GM12878 (cell line): ENCODE data around the gene CRHR2. TPM values are rescaled to one million over a fixed set of nuclear protein-coding genes. Genes with fewer than 3 reads are reported as not detected.

Experiments used
- ATAC-seq: fragments of 200-7000 bp; cut with Tn5 transposase; 3 replicates; pipeline ENCODE4 v1.9.1; 2020; ENCODE audit warnings: mild to moderate bottlenecking, moderate library complexity
- BruUV-seq: library from RNA; stranded (reverse); fragments of 400-500 nt; replicated peaks from 2 replicates; lab custom pipeline; 2021; lab: Mats Ljungman, UMichigan
- CTCF ChIA-PET: fragments of 300-600 bp; sonication (Branson Sonifier 250); formaldehyde crosslinking; extraction: SDS; loops from one replicate; lab custom pipeline; 2021; ENCODE audit warnings: inconsistent platforms; lab: Yijun Ruan, JAX
- POLR2A ChIA-PET: fragments of 350-600 bp; formaldehyde crosslinking; extraction: SDS; loops from one replicate; lab custom pipeline; 2021; ENCODE audit warnings: inconsistent platforms; lab: Charles Lee
- RAD21 ChIA-PET: fragments of 300-600 bp; sonication (Branson Sonifier 250); formaldehyde crosslinking; loops from one replicate; lab custom pipeline; 2023; ENCODE audit warnings: antibody characterized with exemption; ENCODE audit not compliant: unreplicated experiment; lab: Charles Lee
- SMC1A ChIA-PET: fragments of 300-600 bp; sonication (Branson Sonifier 250); formaldehyde crosslinking; loops from one replicate; lab custom pipeline; 2023; ENCODE audit not compliant: unreplicated experiment, uncharacterized antibody; lab: Charles Lee
- DNase-seq: peaks from one replicate; pipeline ENCODE4 v3.0.0-alpha.2; 2011; ENCODE audit warnings: low read depth, low spot score
- FAIRE-seq: peaks from 3 replicates; lab custom pipeline; 2011; peaks lifted over from hg19 to GRCh38; lab: Jason Lieb, UNC
- H2AFZ ChIP-seq: 2 replicates; pipeline ENCODE4 v1.6.0; 2011; ENCODE audit warnings: low read depth, low read length, control low read depth; ENCODE audit not compliant: control insufficient read depth
- H3K27ac ChIP-seq: 2 replicates; pipeline ENCODE4 v1.5.1; 2011; ENCODE audit warnings: control low read depth; ENCODE audit not compliant: control insufficient read depth, insufficient read depth
- H3K27me3 ChIP-seq, 2 experiments: replicated peaks in 1 of 2; 2 replicates each; pipeline versions ENCODE4 v1.6.0 to v1.6.1; 2011; ENCODE audit warnings: low read length in 1 of 2; ENCODE audit not compliant: control insufficient read depth in 2 of 2, insufficient read depth in 2 of 2
- H3K36me3 ChIP-seq, 2 experiments: 2 replicates each; pipeline ENCODE4 v1.5.1; 2011; ENCODE audit warnings: low read length in 1 of 2; ENCODE audit not compliant: control insufficient read depth in 2 of 2, insufficient read depth in 2 of 2
- H3K4me1 ChIP-seq: 2 replicates; pipeline ENCODE4 v1.6.1; 2011; ENCODE audit warnings: mild to moderate bottlenecking, low read length, moderate library complexity, mixed read lengths; ENCODE audit not compliant: control insufficient read depth, insufficient read depth
- H3K4me2 ChIP-seq: 2 replicates; pipeline ENCODE4 v1.6.0; 2011; ENCODE audit warnings: control low read depth; ENCODE audit not compliant: control insufficient read depth, insufficient read depth
- H3K4me3 ChIP-seq: fragments of 200-600 bp; sonication (generic); 2 replicates; pipeline ENCODE4 v1.5.1; 2016
- H3K79me2 ChIP-seq: 2 replicates; pipeline ENCODE4 v1.6.0; 2011; ENCODE audit warnings: low read length; ENCODE audit not compliant: control insufficient read depth, insufficient read depth
- H3K9ac ChIP-seq: 2 replicates; pipeline ENCODE4 v1.8.0; 2011; ENCODE audit warnings: low read length, control low read depth, mixed read lengths; ENCODE audit not compliant: control insufficient read depth, insufficient read depth
- H3K9me3 ChIP-seq: replicated peaks from 3 replicates; pipeline ENCODE4 v1.5.1; 2011; ENCODE audit warnings: mild to moderate bottlenecking, low read length; ENCODE audit not compliant: control insufficient read depth, insufficient read depth
- H4K20me1 ChIP-seq: 2 replicates; pipeline ENCODE4 v1.6.0; 2011; ENCODE audit not compliant: control insufficient read depth, insufficient read depth
- E2F4 ChIP-seq: IDR thresholded peaks from 2 replicates; pipeline ENCODE4 v1.6.1; 2012; ENCODE audit warnings: low read depth, low read length, improper control_type of control experiment
- HCFC1 ChIP-seq: fragments of 150-350 bp; IDR thresholded peaks from 2 replicates; pipeline ENCODE4 v1.6.1; 2014; ENCODE audit warnings: low read length
- HSF1 ChIP-seq: fragments of 150-350 bp; IDR thresholded peaks from 2 replicates; pipeline ENCODE4 v1.6.1; 2014; ENCODE audit warnings: mild to moderate bottlenecking, low read depth, low read length
- MTA2 ChIP-seq: fragments of 450-650 bp; IDR thresholded peaks from 2 replicates; pipeline ENCODE4 v1.6.1; 2016; ENCODE audit warnings: low read depth, mild to moderate bottlenecking, moderate library complexity
- RAD51 ChIP-seq: fragments of 450-650 bp; IDR thresholded peaks from 2 replicates; pipeline ENCODE4 v1.6.1; 2016; ENCODE audit warnings: moderate library complexity, mild to moderate bottlenecking, inconsistent platforms
- REST ChIP-seq: IDR thresholded peaks from 2 replicates; pipeline ENCODE4 v1.6.1; 2012; ENCODE audit warnings: mild to moderate bottlenecking, low read depth, low read length
- SIN3A ChIP-seq: IDR thresholded peaks from 2 replicates; pipeline ENCODE4 v1.6.1; 2012; ENCODE audit warnings: low read depth, low read length, improper control_type of control experiment
- TARDBP ChIP-seq: IDR thresholded peaks from 2 replicates; pipeline ENCODE4 v1.6.1; 2016; ENCODE audit warnings: borderline replicate concordance
- YY1 ChIP-seq: IDR thresholded peaks from 2 replicates; pipeline ENCODE4 v1.6.1; 2011; ENCODE audit warnings: low read depth, mild to moderate bottlenecking, low read length
- ZBTB11 ChIP-seq: fragments of 450-650 bp; formaldehyde crosslinking; IDR thresholded peaks from 2 replicates; pipeline ENCODE4 v1.5.0; 2022; ENCODE audit warnings: mild to moderate bottlenecking, missing genetic modification characterization
- ZBTB4 ChIP-seq: fragments of 450-650 bp; formaldehyde crosslinking; IDR thresholded peaks from 2 replicates; pipeline ENCODE4 v1.4.0; 2022; ENCODE audit warnings: mild to moderate bottlenecking, moderate library complexity
- ZNF384 ChIP-seq: IDR thresholded peaks from 2 replicates; pipeline ENCODE4 v1.6.1; 2012; ENCODE audit warnings: low read depth, mild to moderate bottlenecking, low read length, improper control_type of control experiment, borderline replicate concordance
- WGBS: methylation state at CpG from one replicate; pipeline ENCODE4 v1.1.6; 2016; ENCODE audit warnings: low lambda C conversion rate; ENCODE audit not compliant: insufficient replicate concordance, insufficient coverage; ENCODE audit errors: missing lambda C conversion rate; 5-methylcytosine and 5-hydroxymethylcytosine counted together
- in situ Hi-C: fragments of 300-500 bp; cut with MboI; formaldehyde crosslinking; loops from 9 replicates; pipeline ENCODE4 v1.14.3; 2018; ENCODE audit warnings: mixed read lengths
- intact Hi-C: fragments of 100-400 bp; cut with micrococcal nuclease; formaldehyde crosslinking; loops from one replicate; pipeline ENCODE4 v1.14.2; 2022; ENCODE audit not compliant: unreplicated experiment
- polyA plus RNA-seq, 11 experiments: library from polyadenylated mRNA; depleted of rRNA in 4 of 11; unstranded in 6 of 11; stranded (reverse) in 5 of 11; fragments of >200 nt; fragmentation: Nextera tagmentation in 4 of 11; fragmentation: Illumina TruSeq in 1 of 11; extraction: Ambion mirVana in 4 of 11; extraction: Trizol in 1 of 11; gene quantifications; 1 replicate in 1 of 11; 2 replicates in 10 of 11; pipeline versions ENCODE4 v1.2.1 to v1.2.3, GENCODE V29; 2011 to 2016; ENCODE audit warnings: inconsistent platforms in 2 of 11, missing spikeins in 2 of 11, low read depth in 1 of 11
- total RNA-seq, 4 experiments: library from RNA; depleted of rRNA in 3 of 4; stranded (reverse); fragments of >200 nt in 3 of 4; fragmentation: Illumina TruSeq in 1 of 4; extraction: Trizol in 1 of 4; gene quantifications; 2 replicates each; pipeline versions ENCODE4 v1.2.1 to v1.2.3, GENCODE V29; 2013 to 2021

Gene CRHR2
- total and polyA plus RNA-seq, 10 of the 15 experiments (the other 5 are each of a cell fraction or from before 2014, with no cell fraction given): not detected

GRCh38 chr7:30687604-30688003 lies 5.3 kb upstream of the CRHR2 start:
- DNase-seq (no peak), FAIRE-seq (no peak), ATAC-seq (no peak)
- Histone ChIP-seq H3K9me3 (no peaks in the 10 kb centered on the region), H3K4me3 (no peak overlapping the region), H4K20me1 (no peaks in the 10 kb centered on the region), H3K27ac (no peak overlapping the region), H3K9ac (no peak overlapping the region), H3K36me3 (no peaks in the 10 kb centered on the region), H3K27me3 (peaks cover 6 to 12% of the 10 kb centered on the region in 2 experiments), H3K4me2 (no peak overlapping the region), H3K79me2 (no peaks in the 10 kb centered on the region), H2AFZ (no peak overlapping the region), H3K4me1 (no peaks in the 10 kb centered on the region)
- BruUV-seq: no TSS peak
- RAD21 ChIA-PET: no interaction called here
- SMC1A ChIA-PET: no interaction called here
- POLR2A ChIA-PET: no interaction called here
- in situ Hi-C loops: no loop called here
- TF ChIP-seq HCFC1: no peak
- TF ChIP-seq REST: no peak
- TF ChIP-seq ZBTB11 (CRISPR knock-in tag): no peak
- no peak for TF ChIP-seq E2F4
- TF ChIP-seq ZNF384: no peak
- no peak for TF ChIP-seq ZBTB4
- TF ChIP-seq TARDBP: no peak
- no peak for TF ChIP-seq MTA2
- no peak for TF ChIP-seq HSF1
- no peak for TF ChIP-seq SIN3A
- TF ChIP-seq RAD51: no peak
- no peak for TF ChIP-seq YY1
- WGBS: 31% methylated on average over 6 of the region's 6 CpGs
- CTCF ChIA-PET: no interaction called here
- intact Hi-C loops: no loop called here
